Neuronal stem cell (in vitro differentiated cells): Measurements from ENCODE around the gene APOBEC2.

Experiments
- DNase-seq: peaks from one replicate; pipeline ENCODE4 v3.0.0-alpha.2; 2013; ENCODE audit warnings: low spot score
- H2AFZ ChIP-seq: one replicate; pipeline ENCODE4 v1.6.1; 2013; ENCODE audit warnings: mild to moderate bottlenecking, low read length, inconsistent platforms
- H2AK5ac ChIP-seq: 2 replicates; pipeline ENCODE4 v1.6.1; 2013; ENCODE audit warnings: low read depth, mild to moderate bottlenecking, inconsistent platforms, low read length, moderate library complexity, mixed read lengths
- H2BK120ac ChIP-seq: 2 replicates; pipeline ENCODE4 v1.6.1; 2013; ENCODE audit warnings: low read depth, mild to moderate bottlenecking, inconsistent platforms, low read length, moderate library complexity, mixed read lengths
- H2BK12ac ChIP-seq: one replicate; pipeline ENCODE4 v1.6.1; 2013; ENCODE audit warnings: low read length, inconsistent platforms
- H2BK15ac ChIP-seq: 2 replicates; pipeline ENCODE4 v1.6.1; 2013; ENCODE audit warnings: mild to moderate bottlenecking, low read length, inconsistent platforms, mixed read lengths
- H2BK5ac ChIP-seq: one replicate; pipeline ENCODE4 v1.6.1; 2013; ENCODE audit warnings: inconsistent platforms, mild to moderate bottlenecking, low read length, moderate library complexity
- H3K14ac ChIP-seq: one replicate; pipeline ENCODE4 v1.6.1; 2013; ENCODE audit warnings: low read length, inconsistent platforms
- H3K18ac ChIP-seq: 2 replicates; pipeline ENCODE4 v1.6.1; 2013; ENCODE audit warnings: low read length, inconsistent platforms
- H3K23ac ChIP-seq: 2 replicates; pipeline ENCODE4 v1.6.1; 2013; ENCODE audit warnings: low read depth, mild to moderate bottlenecking, mixed read lengths, low read length, inconsistent platforms; ENCODE audit not compliant: poor library complexity
- H3K27ac ChIP-seq: replicated peaks from 3 replicates; pipeline ENCODE4 v1.5.1; 2013; ENCODE audit warnings: low read length, inconsistent platforms
- H3K27me3 ChIP-seq, 3 experiments: 2 replicates each; pipeline ENCODE4 v1.6.1; 2013; ENCODE audit warnings: low read length in 3 of 3, mild to moderate bottlenecking in 2 of 3, inconsistent platforms in 1 of 3, low read depth in 1 of 3, mixed read lengths in 1 of 3, moderate library complexity in 1 of 3; ENCODE audit not compliant: control insufficient read depth in 3 of 3, insufficient read depth in 3 of 3
- H3K36me3 ChIP-seq, 2 donors: replicated peaks in 1 of 2; 2 replicates each; pipeline ENCODE4 v1.6.1; 2013; ENCODE audit warnings: low read length in 2 of 2; ENCODE audit not compliant: control insufficient read depth in 2 of 2, insufficient read depth in 2 of 2
- H3K4ac ChIP-seq: 2 replicates; pipeline ENCODE4 v1.6.1; 2013; ENCODE audit warnings: inconsistent platforms, mild to moderate bottlenecking, low read length, moderate library complexity
- H3K4me1 ChIP-seq, 2 donors: 1 replicate in 1 of 2; 2 replicates in 1 of 2; pipeline ENCODE4 v1.6.1; 2013; ENCODE audit warnings: low read length in 2 of 2, low read depth in 1 of 2; ENCODE audit not compliant: control insufficient read depth in 2 of 2, insufficient read depth in 1 of 2
- H3K4me2 ChIP-seq: one replicate; pipeline ENCODE4 v1.6.1; 2013; ENCODE audit warnings: mild to moderate bottlenecking, low read length, inconsistent platforms; ENCODE audit not compliant: insufficient read depth, poor library complexity, severe bottlenecking
- H3K4me3 ChIP-seq, 2 donors: 2 replicates each; pipeline ENCODE4 v1.5.1; 2013; ENCODE audit warnings: low read length in 2 of 2, mild to moderate bottlenecking in 2 of 2, inconsistent platforms in 1 of 2, moderate library complexity in 1 of 2
- H3K79me1 ChIP-seq: one replicate; pipeline ENCODE4 v1.6.1; 2013; ENCODE audit warnings: low read depth, mild to moderate bottlenecking, inconsistent platforms, low read length, moderate library complexity
- H3K9ac ChIP-seq: one replicate; pipeline ENCODE4 v1.6.1; 2013; ENCODE audit warnings: mild to moderate bottlenecking, low read depth, low read length, inconsistent platforms; ENCODE audit not compliant: poor library complexity
- H3K9me3 ChIP-seq, 2 donors: replicated peaks in 1 of 2; 2 replicates each; pipeline versions ENCODE3 to v1.6.1; 2013; ENCODE audit warnings: low read length in 2 of 2, mild to moderate bottlenecking in 2 of 2, inconsistent platforms in 1 of 2, low read depth in 1 of 2, mixed read lengths in 1 of 2, moderate library complexity in 1 of 2; ENCODE audit not compliant: control insufficient read depth in 2 of 2, insufficient read depth in 1 of 2
- H4K8ac ChIP-seq: one replicate; pipeline ENCODE4 v1.6.1; 2013; ENCODE audit warnings: low read depth, mild to moderate bottlenecking, inconsistent platforms, low read length, moderate library complexity
- H4K91ac ChIP-seq: one replicate; pipeline ENCODE4 v1.6.1; 2013; ENCODE audit warnings: low read length, low read depth, mild to moderate bottlenecking, inconsistent platforms; ENCODE audit not compliant: poor library complexity
- WGBS, 2 donors: extraction: QIAGEN DNeasy Blood & Tissue Kit; methylation state at CpG; one replicate each; pipeline ENCODE4 v1.1.7; 2013; ENCODE audit warnings: missing lambda C conversion rate in 2 of 2, mixed read lengths in 1 of 2; ENCODE audit not compliant: insufficient read length in 2 of 2, insufficient replicate concordance in 1 of 2; ENCODE audit errors: extremely low coverage in 2 of 2; 5-methylcytosine and 5-hydroxymethylcytosine counted together

The APOBEC2 gene

GRCh38 chr6:41028561-41029412, 24.2 kb upstream of the APOBEC2 start:
- no peak overlapping the region for H3K14ac ChIP-seq
- peak overlapping the region; percentile 62 for H2BK15ac ChIP-seq
- no peak overlapping the region for H2BK5ac ChIP-seq
- peak overlapping the region; percentile 79 for H3K4me2 ChIP-seq
- H2AFZ ChIP-seq = peak overlapping the region; percentile 89
- no peak overlapping the region for H4K91ac ChIP-seq
- H3K4ac ChIP-seq = no peak overlapping the region
- no peak overlapping the region for H2BK12ac ChIP-seq
- H2AK5ac ChIP-seq = peak overlapping the region; percentile 38
- no CpG with 5 or more reads among the region's 13 CpGs for WGBS, 2 donors
- DNase-seq = no peak
- peak overlapping the region; percentile 50 to 73 for H3K4me3 ChIP-seq
- H3K4me1 ChIP-seq = peaks cover 11 to 15% of the 10 kb centered on the region in 2 donors
- H3K23ac ChIP-seq = peak overlapping the region; percentile 3
- no peak overlapping the region for H4K8ac ChIP-seq
- H3K9me3 ChIP-seq = no peaks in the 10 kb centered on the region
- no peaks in the 10 kb centered on the region for H3K36me3 ChIP-seq
- H3K9ac ChIP-seq = peak overlapping the region; percentile 89
- H3K27ac ChIP-seq = no peak overlapping the region
- H2BK120ac ChIP-seq = peak overlapping the region; percentile 20
- H3K18ac ChIP-seq = peak overlapping the region; percentile 94
- no peaks in the 10 kb centered on the region for H3K79me1 ChIP-seq
- peaks cover 0 to 2% (median 0%) of the 10 kb centered on the region in 3 experiments for H3K27me3 ChIP-seq

- peaks cover 0 to 2% (median 0%) of the 10 kb centered on the region in 3 experiments for H3K27me3 ChIP-seq
- H3K18ac ChIP-seq = peak overlapping the region; percentile 28
- no peak overlapping the region for H3K14ac ChIP-seq
- H2BK120ac ChIP-seq = no peak overlapping the region
- peaks cover 3 to 9% of the 10 kb centered on the region in 2 donors for H3K4me1 ChIP-seq
- H2AK5ac ChIP-seq = no peak overlapping the region
- H3K36me3 ChIP-seq = no peaks in the 10 kb centered on the region
- no peak overlapping the region for H3K4me2 ChIP-seq
- no peak overlapping the region for H3K4me3 ChIP-seq
- no peak overlapping the region for H4K91ac ChIP-seq
- peak overlapping the region; percentile 20 for H3K23ac ChIP-seq
- H2BK5ac ChIP-seq = no peak overlapping the region
- H2BK12ac ChIP-seq = no peak overlapping the region
- no peak overlapping the region for H4K8ac ChIP-seq
- no peaks in the 10 kb centered on the region for H3K9me3 ChIP-seq
- WGBS, 2 donors = no CpG with 5 or more reads among the region's 15 CpGs
- H3K79me1 ChIP-seq = no peaks in the 10 kb centered on the region
- H3K27ac ChIP-seq = no peak overlapping the region
- H3K4ac ChIP-seq = no peak overlapping the region
- DNase-seq = no peak
- no peak overlapping the region for H3K9ac ChIP-seq
- H2AFZ ChIP-seq = no peak overlapping the region
- H2BK15ac ChIP-seq = no peak overlapping the region
Measured at GRCh38 chr6:41032830-41033229, 20.2 kb upstream of the APOBEC2 start.

GRCh38 chr6:41033776-41034175, 19.2 kb upstream of the APOBEC2 start:
- Histone ChIP-seq H3K9ac (no peak overlapping the region), H2BK5ac (no peak overlapping the region), H3K23ac (peak overlapping the region; percentile 29), H4K91ac (no peak overlapping the region), H3K14ac (no peak overlapping the region), H3K4me1 (peaks cover 0 to 5% of the 10 kb centered on the region in 2 donors), H3K27ac (no peak overlapping the region), H2BK15ac (no peak overlapping the region), H3K4me2 (no peak overlapping the region), H3K18ac (peak overlapping the region; percentile 16), H3K4ac (no peak overlapping the region), H2BK120ac (no peak overlapping the region), H3K27me3 (peaks cover 0 to 2% (median 0%) of the 10 kb centered on the region in 3 experiments), H3K79me1 (no peaks in the 10 kb centered on the region), H2AK5ac (no peak overlapping the region), H4K8ac (no peak overlapping the region), H2AFZ (no peak overlapping the region), H3K9me3 (no peaks in the 10 kb centered on the region), H3K36me3 (no peaks in the 10 kb centered on the region), H3K4me3 (no peak overlapping the region), H2BK12ac (no peak overlapping the region)
- no CpG with 5 or more reads among the region's 13 CpGs for WGBS, 2 donors
- no peak for DNase-seq

GRCh38 chr6:41036186-41036585, 16.8 kb upstream of the APOBEC2 start:
- Histone ChIP-seq H2BK15ac (no peak overlapping the region), H2AFZ (no peak overlapping the region), H4K91ac (no peak overlapping the region), H3K14ac (no peak overlapping the region), H3K18ac (no peak overlapping the region), H3K4me2 (no peak overlapping the region), H2BK120ac (no peak overlapping the region), H3K9me3 (no peaks in the 10 kb centered on the region), H2AK5ac (no peak overlapping the region), H2BK12ac (no peak overlapping the region), H3K79me1 (no peaks in the 10 kb centered on the region), H3K9ac (no peak overlapping the region), H3K4me1 (peaks cover 0 to 2% of the 10 kb centered on the region in 2 donors), H3K23ac (no peak overlapping the region), H3K27ac (no peak overlapping the region), H3K27me3 (peaks cover 0 to 2% (median 0%) of the 10 kb centered on the region in 3 experiments), H3K4ac (no peak overlapping the region), H3K4me3 (no peak overlapping the region), H4K8ac (no peak overlapping the region), H3K36me3 (no peaks in the 10 kb centered on the region), H2BK5ac (no peak overlapping the region)
- DNase-seq = no peak
- no CpG with 5 or more reads among the region's 3 CpGs for WGBS, 2 donors
